SK-N-MC (cell line): Measurements from ENCODE around the gene LRMDA.
"Not testable (repeated sequence)": the region's sequence is repeated elsewhere in the genome, so short reads cannot be mapped to it uniquely, and the experiment has no call there.

Experiments used
- EZH2 ChIP-seq: fragments of 200-600 bp; sonication (generic); IDR thresholded peaks from one replicate; pipeline ENCODE4 v1.6.1; 2017; ENCODE audit warnings: antibody characterized with exemption
- POLR2AphosphoS5 ChIP-seq: IDR thresholded peaks from 2 replicates; pipeline ENCODE4 v1.6.1; 2012; ENCODE audit warnings: mild to moderate bottlenecking, low read depth, low read length, borderline replicate concordance

DNA sequence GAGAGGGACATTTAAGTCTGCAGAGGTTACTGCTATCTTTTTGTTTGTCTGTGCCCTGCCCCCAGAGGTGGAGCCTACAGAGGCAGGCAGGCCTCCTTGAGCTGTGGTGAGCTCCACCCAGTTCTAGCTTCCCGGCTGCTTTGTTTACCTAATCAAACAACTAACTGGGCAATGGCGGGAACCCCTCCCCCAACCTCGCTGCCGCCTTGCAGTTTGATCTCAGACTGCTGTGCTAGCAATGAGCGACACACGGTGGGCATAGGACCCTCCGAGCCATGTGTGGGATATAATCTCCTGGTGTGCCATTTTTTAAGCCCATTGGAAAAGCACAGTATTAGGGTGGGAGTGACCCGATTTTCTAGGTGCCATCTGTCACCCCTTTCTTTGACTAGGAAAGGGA is 716.8 kb downstream of the LRMDA start:
- not testable (repeated sequence) for TF ChIP-seq POLR2AphosphoS5, EZH2
